ENCODE measurements around the gene SLC22A6.

DNA sequence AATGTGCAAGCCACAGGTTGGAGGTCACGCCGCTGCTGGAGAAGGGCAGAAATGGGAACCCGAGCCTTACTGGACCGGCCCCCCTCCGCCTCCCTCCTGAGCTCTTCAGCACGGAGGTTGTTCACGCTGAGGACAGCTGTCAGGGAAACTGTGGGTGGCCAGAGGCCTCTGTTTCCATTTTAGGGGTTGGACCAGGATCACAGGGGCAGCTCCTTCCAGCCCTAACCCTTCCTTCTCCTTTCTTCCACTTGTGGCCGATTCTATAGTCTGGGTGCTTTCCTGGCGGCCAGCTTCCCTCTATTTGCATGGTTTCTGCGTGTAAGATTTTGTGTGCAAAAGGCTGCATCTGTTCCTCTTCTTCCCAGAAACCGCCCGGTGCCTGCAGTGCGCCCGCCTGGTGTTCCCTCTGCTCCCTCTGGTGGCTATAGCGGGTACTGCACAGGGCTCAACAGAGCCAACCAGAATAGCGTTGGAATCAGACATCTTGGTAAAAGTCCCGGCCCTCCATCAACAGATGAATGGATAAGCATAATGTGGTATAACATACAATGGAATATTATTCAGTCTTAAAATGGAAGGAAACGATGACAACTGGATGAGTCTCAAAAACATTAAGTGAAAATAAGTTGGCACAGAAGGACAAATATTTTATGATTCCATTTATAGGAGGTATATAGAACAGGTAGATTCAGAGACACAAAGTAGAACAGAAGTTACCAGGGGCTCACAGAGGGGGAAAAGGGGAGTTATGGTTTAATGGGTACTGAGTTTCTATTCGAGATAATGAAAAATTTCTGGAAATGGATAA lies 39.3 kb upstream of the SLC22A6 start:
- TF ChIP-seq, protein P1, sequence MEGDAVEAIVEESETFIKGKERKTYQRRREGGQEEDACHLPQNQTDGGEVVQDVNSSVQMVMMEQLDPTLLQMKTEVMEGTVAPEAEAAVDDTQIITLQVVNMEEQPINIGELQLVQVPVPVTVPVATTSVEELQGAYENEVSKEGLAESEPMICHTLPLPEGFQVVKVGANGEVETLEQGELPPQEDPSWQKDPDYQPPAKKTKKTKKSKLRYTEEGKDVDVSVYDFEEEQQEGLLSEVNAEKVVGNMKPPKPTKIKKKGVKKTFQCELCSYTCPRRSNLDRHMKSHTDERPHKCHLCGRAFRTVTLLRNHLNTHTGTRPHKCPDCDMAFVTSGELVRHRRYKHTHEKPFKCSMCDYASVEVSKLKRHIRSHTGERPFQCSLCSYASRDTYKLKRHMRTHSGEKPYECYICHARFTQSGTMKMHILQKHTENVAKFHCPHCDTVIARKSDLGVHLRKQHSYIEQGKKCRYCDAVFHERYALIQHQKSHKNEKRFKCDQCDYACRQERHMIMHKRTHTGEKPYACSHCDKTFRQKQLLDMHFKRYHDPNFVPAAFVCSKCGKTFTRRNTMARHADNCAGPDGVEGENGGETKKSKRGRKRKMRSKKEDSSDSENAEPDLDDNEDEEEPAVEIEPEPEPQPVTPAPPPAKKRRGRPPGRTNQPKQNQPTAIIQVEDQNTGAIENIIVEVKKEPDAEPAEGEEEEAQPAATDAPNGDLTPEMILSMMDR (IDR thresholded peaks at IDR 0.05) = peak; percentile 96 to 100 (median 99)
- TF ChIP-seq POLR2A (IDR thresholded peaks at IDR 0.05) (no peak), EP300 (IDR thresholded peaks at IDR 0.05) (no peak)

Data from tibial nerve (tissue), 4 donors.